Measurements from ENCODE around the gene SPRTN. TPM values are rescaled to one million over a fixed set of nuclear protein-coding genes. Genes with fewer than 3 reads are reported as not detected.

The SPRTN gene
- total and polyA plus RNA-seq, 2 of the 8 experiments (the other 6 are each of a cell fraction or from before 2014, with no cell fraction given), result 6.6 to 15.1 TPM

GRCh38 chr1:231364192-231364591 lies 26.1 kb downstream of the SPRTN start (continued):
- no peak for TF ChIP-seq JUND (IDR thresholded peaks at IDR 0.05; ENCODE audit: low read length)
